GM12873 (cell line): ENCODE results near the gene CPB2.
A peak's percentile ranks its signal among the peaks of the same experiment; 100 is the strongest.

Experiments used
- CTCF ChIP-seq: IDR thresholded peaks from 2 replicates; pipeline ENCODE4 v1.5.1; 2012; ENCODE audit warnings: low read depth, mild to moderate bottlenecking, moderate library complexity, low read length, control low read depth; ENCODE audit not compliant: insufficient read depth; ENCODE audit errors: missing control alignments

CPB2 gene

GRCh38 chr13:46012404-46012803, 92.4 kb downstream of the CPB2 start:
- TF ChIP-seq CTCF, result no peak

GRCh38 chr13:46010148-46010547, 94.7 kb downstream of the CPB2 start:
- peak; percentile 18 for TF ChIP-seq CTCF

GRCh38 chr13:46008631-46009030, 96.2 kb downstream of the CPB2 start:
- no peak for TF ChIP-seq CTCF

DNA sequence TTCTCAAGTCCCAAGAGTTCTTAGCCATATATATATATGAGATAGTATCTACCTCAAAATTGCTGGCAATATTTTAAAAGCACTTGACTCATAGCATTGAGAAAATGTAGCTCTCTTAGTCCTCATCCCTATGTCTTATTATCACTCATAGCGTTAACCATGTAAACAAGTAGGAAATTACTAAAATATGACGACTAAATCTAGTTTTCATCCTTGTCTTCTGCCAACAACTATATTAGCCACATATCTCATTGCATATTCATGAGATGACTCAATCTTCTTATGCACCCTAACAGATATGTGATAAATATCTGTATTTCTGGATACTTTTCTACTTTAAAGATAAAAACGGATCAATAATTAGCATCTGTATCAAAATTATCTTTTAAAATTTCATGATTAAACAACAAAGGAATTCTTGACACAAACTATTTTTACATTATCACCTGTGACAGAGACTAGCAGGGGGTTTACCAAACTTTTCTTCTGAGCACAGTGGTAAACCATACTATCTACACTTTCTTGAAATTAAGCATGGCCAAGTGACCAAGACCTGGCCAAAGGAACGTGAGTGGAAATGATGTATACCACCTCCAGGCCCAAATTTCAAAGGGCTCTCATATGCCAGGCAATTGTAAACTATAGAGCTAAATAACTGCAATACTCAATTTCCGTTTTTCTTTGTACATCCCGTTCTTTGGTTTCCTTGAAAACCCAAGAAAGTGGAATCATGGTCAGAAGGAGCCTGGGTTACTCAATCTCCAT, 98.0 kb downstream of the CPB2 start:
- no peak for TF ChIP-seq CTCF

- no peak for TF ChIP-seq CTCF
Measured at GRCh38 chr13:46004491-46004890, 100.3 kb downstream of the CPB2 start.
